Measurements from ENCODE around the gene NPIPB13.
"Not testable (repeated sequence)": the region's sequence is repeated elsewhere in the genome, so short reads cannot be mapped to it uniquely, and the experiment has no call there.

- TF ChIP-seq, protein P1, sequence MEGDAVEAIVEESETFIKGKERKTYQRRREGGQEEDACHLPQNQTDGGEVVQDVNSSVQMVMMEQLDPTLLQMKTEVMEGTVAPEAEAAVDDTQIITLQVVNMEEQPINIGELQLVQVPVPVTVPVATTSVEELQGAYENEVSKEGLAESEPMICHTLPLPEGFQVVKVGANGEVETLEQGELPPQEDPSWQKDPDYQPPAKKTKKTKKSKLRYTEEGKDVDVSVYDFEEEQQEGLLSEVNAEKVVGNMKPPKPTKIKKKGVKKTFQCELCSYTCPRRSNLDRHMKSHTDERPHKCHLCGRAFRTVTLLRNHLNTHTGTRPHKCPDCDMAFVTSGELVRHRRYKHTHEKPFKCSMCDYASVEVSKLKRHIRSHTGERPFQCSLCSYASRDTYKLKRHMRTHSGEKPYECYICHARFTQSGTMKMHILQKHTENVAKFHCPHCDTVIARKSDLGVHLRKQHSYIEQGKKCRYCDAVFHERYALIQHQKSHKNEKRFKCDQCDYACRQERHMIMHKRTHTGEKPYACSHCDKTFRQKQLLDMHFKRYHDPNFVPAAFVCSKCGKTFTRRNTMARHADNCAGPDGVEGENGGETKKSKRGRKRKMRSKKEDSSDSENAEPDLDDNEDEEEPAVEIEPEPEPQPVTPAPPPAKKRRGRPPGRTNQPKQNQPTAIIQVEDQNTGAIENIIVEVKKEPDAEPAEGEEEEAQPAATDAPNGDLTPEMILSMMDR (conservative IDR thresholded peaks at IDR 0.05; ENCODE audit: low read length), result not testable (repeated sequence)
- not testable (repeated sequence) for TF ChIP-seq EZH2phosphoT487 (IDR thresholded peaks at IDR 0.05; ENCODE audit: borderline replicate concordance, low read depth, low read length)
Measured at GRCh38 chr16:30211414-30211813, 36.9 kb downstream of the NPIPB13 start.
